ENCODE results near the gene ZNF839.
A peak's percentile ranks its signal among the peaks of the same experiment; 100 is the strongest.
"Not testable (repeated sequence)": the region's sequence is repeated elsewhere in the genome, so short reads cannot be mapped to it uniquely, and the experiment has no call there.

The ZNF839 gene

GRCh38 chr14:102319351-102320032 lies at the start of gene ZNF839:
Gene ZNF839 (plus strand): TSS chr14:102319746. CDS start chr14:102319766, 20 bp downstream.
- peak; percentile 94 for DNase-seq

- DNase-seq = no peak
These were observed 47.2 kb upstream of the ZNF839 start for GRCh38 chr14:102272392-102272791.

- no peak for DNase-seq
These were observed 43.7 kb upstream of the ZNF839 start for GRCh38 chr14:102275866-102276265.

- DNase-seq = no peak
These were observed 41.5 kb upstream of the ZNF839 start for GRCh38 chr14:102277874-102278630.

- DNase-seq = no peak
These were observed 41.0 kb upstream of the ZNF839 start for GRCh38 chr14:102278631-102278935.

GRCh38 chr14:102279282-102279681 lies 40.3 kb upstream of the ZNF839 start:
- DNase-seq = no peak

GRCh38 chr14:102279688-102280348 lies 39.7 kb upstream of the ZNF839 start:
- no peak for DNase-seq

- DNase-seq = no peak
These were observed 39.1 kb upstream of the ZNF839 start for GRCh38 chr14:102280376-102280962.

- DNase-seq = no peak
These were observed 36.6 kb upstream of the ZNF839 start for GRCh38 chr14:102282751-102283465.

GRCh38 chr14:102283631-102284129 lies 35.9 kb upstream of the ZNF839 start:
- no peak for DNase-seq

GRCh38 chr14:102285106-102285505 lies 34.4 kb upstream of the ZNF839 start:
- DNase-seq = no peak

- DNase-seq = no peak
These were observed 31.4 kb upstream of the ZNF839 start for GRCh38 chr14:102288139-102288538.

- DNase-seq = no peak
These were observed 27.1 kb upstream of the ZNF839 start for GRCh38 chr14:102292441-102292840.

GRCh38 chr14:102293781-102294180 lies 25.8 kb upstream of the ZNF839 start:
- DNase-seq = no peak

GRCh38 chr14:102295270-102295669 lies 24.3 kb upstream of the ZNF839 start:
- no peak for DNase-seq

GRCh38 chr14:102297436-102298170 lies 21.9 kb upstream of the ZNF839 start:
- no peak for DNase-seq

GRCh38 chr14:102298303-102299070 lies 21.1 kb upstream of the ZNF839 start:
- DNase-seq = not testable (repeated sequence)

GRCh38 chr14:102303664-102304063 lies 15.9 kb upstream of the ZNF839 start:
- no peak for DNase-seq

- peak; percentile 98 for DNase-seq
These were observed 14.7 kb upstream of the ZNF839 start, which contains the start of gene MOK for GRCh38 chr14:102304611-102305506. Gene MOK (minus strand): TSS chr14:102305164. CDS start chr14:102304968, 196 bp downstream.

Measured in retina (tissue), 1 donor.